GM23338 (cell line): ENCODE data around the gene GTF3C1. TPM values are rescaled to one million over a fixed set of nuclear protein-coding genes. Genes with fewer than 3 reads are reported as not detected.

ENCODE experiments used
- ATAC-seq: fragments of 200-7000 bp; cut with Tn5 transposase; 3 replicates; pipeline ENCODE4 v1.9.1; 2020
- DNase-seq: peaks from one replicate; pipeline ENCODE4 v3.0.0-alpha.2; 2015; ENCODE audit warnings: low spot score
- H2AFZ ChIP-seq: fragments of 200-600 bp; sonication (generic); 2 replicates; pipeline ENCODE4 v1.8.0; 2016; ENCODE audit warnings: antibody characterized with exemption, mild to moderate bottlenecking, moderate library complexity
- H3F3A ChIP-seq: fragments of 200-600 bp; sonication (generic); replicated peaks from 2 replicates; pipeline ENCODE4 v1.8.0; 2017; ENCODE audit warnings: antibody characterized with exemption, mixed run types, low read depth
- H3K27ac ChIP-seq: fragments of 200-600 bp; sonication (generic); 2 replicates; pipeline ENCODE4 v1.6.1; 2016; ENCODE audit warnings: low read depth
- H3K27me3 ChIP-seq: fragments of 200-600 bp; sonication (generic); 2 replicates; pipeline ENCODE4 v1.8.0; 2016; ENCODE audit warnings: mild to moderate bottlenecking, mixed run types, moderate library complexity; ENCODE audit not compliant: insufficient read depth
- H3K36me3 ChIP-seq: fragments of 200-600 bp; sonication (generic); 2 replicates; pipeline ENCODE4 v1.8.0; 2016; ENCODE audit warnings: mild to moderate bottlenecking; ENCODE audit not compliant: insufficient read depth
- H3K4me1 ChIP-seq: fragments of 200-600 bp; sonication (generic); 2 replicates; pipeline ENCODE4 v1.8.0; 2016; ENCODE audit warnings: mild to moderate bottlenecking, moderate library complexity; ENCODE audit not compliant: insufficient read depth
- H3K4me2 ChIP-seq: fragments of 200-600 bp; sonication (generic); 2 replicates; pipeline ENCODE4 v1.7.1; 2017; ENCODE audit warnings: mixed run types
- H3K4me3 ChIP-seq: fragments of 200-600 bp; sonication (generic); 2 replicates; pipeline ENCODE4 v1.6.1; 2016; ENCODE audit warnings: mixed run types
- H3K79me2 ChIP-seq: fragments of 200-600 bp; sonication (generic); replicated peaks from 2 replicates; pipeline ENCODE4 v1.8.0; 2017; ENCODE audit warnings: mild to moderate bottlenecking; ENCODE audit not compliant: insufficient read depth
- H3K9me2 ChIP-seq: fragments of 200-600 bp; sonication (generic); 2 replicates; pipeline ENCODE4 v1.8.0; 2017; ENCODE audit not compliant: insufficient read depth
- H4K20me1 ChIP-seq: fragments of 200-600 bp; sonication (generic); replicated peaks from 2 replicates; pipeline ENCODE4 v1.8.0; 2017; ENCODE audit warnings: mild to moderate bottlenecking; ENCODE audit not compliant: insufficient read depth
- H3K27ac Mint-ChIP-seq: 2 replicates; pipeline ENCODE4 v1.8.0; 2020; ENCODE audit warnings: inconsistent platforms, mild to moderate bottlenecking, moderate library complexity, mixed read lengths
- H3K27me3 Mint-ChIP-seq: 3 replicates; pipeline ENCODE4 v1.8.0; 2022; ENCODE audit warnings: low read depth, mild to moderate bottlenecking, moderate library complexity, mixed read lengths, inconsistent platforms; ENCODE audit not compliant: insufficient read depth, poor library complexity
- H3K36me3 Mint-ChIP-seq: 3 replicates; pipeline ENCODE4 v1.8.0; 2021; ENCODE audit warnings: low read depth, mild to moderate bottlenecking, inconsistent platforms, moderate library complexity, mixed read lengths
- H3K4me1 Mint-ChIP-seq: 3 replicates; pipeline ENCODE4 v1.8.0; 2020; ENCODE audit warnings: mild to moderate bottlenecking, inconsistent platforms, mixed read lengths
- H3K4me3 Mint-ChIP-seq: 3 replicates; pipeline ENCODE4 v1.8.0; 2021; ENCODE audit warnings: moderate library complexity, mild to moderate bottlenecking, inconsistent platforms, mixed read lengths
- H3K9me3 Mint-ChIP-seq: 3 replicates; pipeline ENCODE4 v1.8.0; 2020; ENCODE audit warnings: moderate library complexity, mild to moderate bottlenecking, inconsistent platforms, mixed read lengths
- CREB1 ChIP-seq: fragments of 250-450 bp; sonication (Bioruptor Pico); IDR thresholded peaks from 2 replicates; pipeline ENCODE4 v1.5.0; 2020; ENCODE audit warnings: low read depth, mild to moderate bottlenecking, moderate library complexity
- EZH2phosphoT487 ChIP-seq: fragments of 200-600 bp; sonication (generic); IDR thresholded peaks from one replicate; pipeline ENCODE4 v1.8.1; 2018; ENCODE audit warnings: antibody characterized with exemption; ENCODE audit not compliant: unreplicated experiment
- JUNB ChIP-seq: IDR thresholded peaks from one replicate; pipeline ENCODE4 v1.6.1; 2016; ENCODE audit warnings: antibody characterized with exemption; ENCODE audit not compliant: unreplicated experiment
- STAT1 ChIP-seq: IDR thresholded peaks from one replicate; pipeline ENCODE4 v1.6.1; 2016; ENCODE audit warnings: antibody characterized with exemption; ENCODE audit not compliant: unreplicated experiment
- ZNF114 ChIP-seq: fragments of 250-450 bp; sonication (Bioruptor Pico); IDR thresholded peaks from 2 replicates; pipeline ENCODE4 v1.5.0; 2020; ENCODE audit warnings: mild to moderate bottlenecking, moderate library complexity
- ZNF331 ChIP-seq: fragments of 250-450 bp; sonication (Bioruptor Pico); IDR thresholded peaks from 2 replicates; pipeline ENCODE4 v1.5.0; 2020; ENCODE audit warnings: low read depth, mild to moderate bottlenecking, moderate library complexity
- polyA plus RNA-seq: library from polyadenylated mRNA; unstranded; fragments of >200 nt; fragmentation: Nextera tagmentation; extraction: Ambion mirVana; gene quantifications from 2 replicates; pipeline ENCODE4 v1.2.1, GENCODE V29; 2016
- total RNA-seq: library from RNA; depleted of rRNA; stranded (reverse); fragments of >200 nt; shearing (Covaris generic); gene quantifications from 2 replicates; pipeline ENCODE4 v1.2.3, GENCODE V29; 2014
- TF ChIP-seq, protein P1 (sequence below): fragments of 250-450 bp; sonication (Bioruptor Pico); IDR thresholded peaks from 2 replicates; pipeline ENCODE4 v1.5.0; 2020; ENCODE audit warnings: mild to moderate bottlenecking, moderate library complexity
- TF ChIP-seq, protein P2 (sequence below): IDR thresholded peaks from 2 replicates; pipeline ENCODE4 v1.6.1; 2016; ENCODE audit warnings: antibody characterized with exemption

GTF3C1 gene
- total and polyA plus RNA-seq, 2 experiments from 2014 or later, result 78.5 to 138 TPM

DNA sequence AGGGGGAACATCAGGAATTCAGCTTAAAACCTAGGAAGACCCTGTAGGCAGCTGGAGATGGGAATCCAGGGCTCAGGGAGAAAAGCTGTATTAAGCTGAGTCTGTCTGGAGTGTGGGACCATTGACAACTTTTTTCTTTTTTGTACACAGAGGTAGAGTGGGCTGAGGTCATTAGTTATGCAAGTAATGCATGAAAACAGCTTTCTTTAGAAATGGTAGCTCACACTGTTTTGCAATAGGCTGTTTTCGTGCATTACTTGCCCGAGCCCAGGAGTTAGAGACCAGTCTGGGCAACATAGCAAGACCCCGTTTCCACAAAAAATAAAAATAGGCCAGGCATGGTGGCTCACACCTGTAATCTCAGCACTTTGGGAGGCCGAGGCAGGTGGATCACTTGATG, 46.7 kb upstream of the GTF3C1 start (continued):
- TF ChIP-seq, protein P1, sequence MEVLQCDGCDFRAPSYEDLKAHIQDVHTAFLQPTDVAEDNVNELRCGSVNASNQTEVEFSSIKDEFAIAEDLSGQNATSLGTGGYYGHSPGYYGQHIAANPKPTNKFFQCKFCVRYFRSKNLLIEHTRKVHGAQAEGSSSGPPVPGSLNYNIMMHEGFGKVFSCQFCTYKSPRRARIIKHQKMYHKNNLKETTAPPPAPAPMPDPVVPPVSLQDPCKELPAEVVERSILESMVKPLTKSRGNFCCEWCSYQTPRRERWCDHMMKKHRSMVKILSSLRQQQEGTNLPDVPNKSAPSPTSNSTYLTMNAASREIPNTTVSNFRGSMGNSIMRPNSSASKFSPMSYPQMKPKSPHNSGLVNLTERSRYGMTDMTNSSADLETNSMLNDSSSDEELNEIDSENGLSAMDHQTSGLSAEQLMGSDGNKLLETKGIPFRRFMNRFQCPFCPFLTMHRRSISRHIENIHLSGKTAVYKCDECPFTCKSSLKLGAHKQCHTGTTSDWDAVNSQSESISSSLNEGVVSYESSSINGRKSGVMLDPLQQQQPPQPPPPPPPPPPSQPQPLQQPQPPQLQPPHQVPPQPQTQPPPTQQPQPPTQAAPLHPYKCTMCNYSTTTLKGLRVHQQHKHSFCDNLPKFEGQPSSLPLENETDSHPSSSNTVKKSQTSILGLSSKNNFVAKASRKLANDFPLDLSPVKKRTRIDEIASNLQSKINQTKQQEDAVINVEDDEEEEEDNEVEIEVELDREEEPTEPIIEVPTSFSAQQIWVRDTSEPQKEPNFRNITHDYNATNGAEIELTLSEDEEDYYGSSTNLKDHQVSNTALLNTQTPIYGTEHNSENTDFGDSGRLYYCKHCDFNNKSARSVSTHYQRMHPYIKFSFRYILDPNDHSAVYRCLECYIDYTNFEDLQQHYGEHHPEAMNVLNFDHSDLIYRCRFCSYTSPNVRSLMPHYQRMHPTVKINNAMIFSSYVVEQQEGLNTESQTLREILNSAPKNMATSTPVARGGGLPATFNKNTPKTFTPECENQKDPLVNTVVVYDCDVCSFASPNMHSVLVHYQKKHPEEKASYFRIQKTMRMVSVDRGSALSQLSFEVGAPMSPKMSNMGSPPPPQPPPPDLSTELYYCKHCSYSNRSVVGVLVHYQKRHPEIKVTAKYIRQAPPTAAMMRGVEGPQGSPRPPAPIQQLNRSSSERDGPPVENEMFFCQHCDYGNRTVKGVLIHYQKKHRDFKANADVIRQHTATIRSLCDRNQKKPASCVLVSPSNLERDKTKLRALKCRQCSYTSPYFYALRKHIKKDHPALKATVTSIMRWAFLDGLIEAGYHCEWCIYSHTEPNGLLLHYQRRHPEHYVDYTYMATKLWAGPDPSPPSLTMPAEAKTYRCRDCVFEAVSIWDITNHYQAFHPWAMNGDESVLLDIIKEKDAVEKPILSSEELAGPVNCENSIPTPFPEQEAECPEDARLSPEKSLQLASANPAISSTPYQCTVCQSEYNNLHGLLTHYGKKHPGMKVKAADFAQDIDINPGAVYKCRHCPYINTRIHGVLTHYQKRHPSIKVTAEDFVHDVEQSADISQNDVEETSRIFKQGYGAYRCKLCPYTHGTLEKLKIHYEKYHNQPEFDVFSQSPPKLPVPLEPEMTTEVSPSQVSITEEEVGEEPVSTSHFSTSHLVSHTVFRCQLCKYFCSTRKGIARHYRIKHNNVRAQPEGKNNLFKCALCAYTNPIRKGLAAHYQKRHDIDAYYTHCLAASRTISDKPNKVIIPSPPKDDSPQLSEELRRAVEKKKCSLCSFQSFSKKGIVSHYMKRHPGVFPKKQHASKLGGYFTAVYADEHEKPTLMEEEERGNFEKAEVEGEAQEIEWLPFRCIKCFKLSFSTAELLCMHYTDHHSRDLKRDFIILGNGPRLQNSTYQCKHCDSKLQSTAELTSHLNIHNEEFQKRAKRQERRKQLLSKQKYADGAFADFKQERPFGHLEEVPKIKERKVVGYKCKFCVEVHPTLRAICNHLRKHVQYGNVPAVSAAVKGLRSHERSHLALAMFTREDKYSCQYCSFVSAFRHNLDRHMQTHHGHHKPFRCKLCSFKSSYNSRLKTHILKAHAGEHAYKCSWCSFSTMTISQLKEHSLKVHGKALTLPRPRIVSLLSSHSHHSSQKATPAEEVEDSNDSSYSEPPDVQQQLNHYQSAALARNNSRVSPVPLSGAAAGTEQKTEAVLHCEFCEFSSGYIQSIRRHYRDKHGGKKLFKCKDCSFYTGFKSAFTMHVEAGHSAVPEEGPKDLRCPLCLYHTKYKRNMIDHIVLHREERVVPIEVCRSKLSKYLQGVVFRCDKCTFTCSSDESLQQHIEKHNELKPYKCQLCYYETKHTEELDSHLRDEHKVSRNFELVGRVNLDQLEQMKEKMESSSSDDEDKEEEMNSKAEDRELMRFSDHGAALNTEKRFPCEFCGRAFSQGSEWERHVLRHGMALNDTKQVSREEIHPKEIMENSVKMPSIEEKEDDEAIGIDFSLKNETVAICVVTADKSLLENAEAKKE (CRISPR knock-in tag), result no peak

DNA sequence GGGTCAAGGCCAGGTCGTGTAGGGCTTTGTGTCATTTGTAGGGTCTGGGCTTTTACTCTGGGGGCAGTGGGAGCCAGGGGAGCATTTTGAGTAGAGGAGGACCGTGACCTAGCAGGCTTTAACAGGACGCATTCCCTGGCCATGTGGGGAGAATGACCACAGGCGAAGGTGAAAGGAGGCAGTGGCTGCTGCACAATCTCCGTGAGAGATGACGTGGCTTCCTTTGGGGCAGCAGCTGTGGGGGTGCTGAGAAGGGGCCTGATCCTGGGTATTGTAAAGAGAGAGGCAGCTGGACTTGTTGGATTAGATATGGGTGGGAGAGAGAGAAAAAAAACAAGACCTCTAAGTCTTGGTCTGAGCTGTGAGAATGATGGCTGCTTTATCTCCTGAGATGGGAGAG, 46.3 kb upstream of the GTF3C1 start:
- H3K27ac ChIP-seq, result no peak overlapping the region
- H3K4me1 ChIP-seq, result peaks cover 16% of the 10 kb centered on the region
- DNase-seq, result no peak
- Mint-ChIP-seq H3K36me3 (no peaks in the 10 kb centered on the region; the same call in 2 of the 3 replicates), H3K9me3 (no peaks in the 10 kb centered on the region), H3K27me3 (peaks cover 11% of the 10 kb centered on the region), H3K4me1 (peaks cover 24% of the 10 kb centered on the region), H3K4me3 (no peak overlapping the region), H3K27ac (no peak overlapping the region)
- no peak overlapping the region for H3K4me3 ChIP-seq
- no peaks in the 10 kb centered on the region for H3K27me3 ChIP-seq
- H4K20me1 ChIP-seq, result 0 out of 2 replicates have a peak, but pooled peaks cover 4% of the 10 kb centered on the region
- no peaks in the 10 kb centered on the region for H3K9me2 ChIP-seq
- H3F3A ChIP-seq, result no peaks in the 10 kb centered on the region
- no peak overlapping the region for H3K4me2 ChIP-seq
- ATAC-seq, result no peak
- H3K36me3 ChIP-seq, result no peaks in the 10 kb centered on the region
- H3K79me2 ChIP-seq, result no peaks in the 10 kb centered on the region
- H2AFZ ChIP-seq, result no peak overlapping the region
- TF ChIP-seq ZNF114, result no peak
- no peak for TF ChIP-seq ZNF331
- TF ChIP-seq STAT1, result no peak
- no peak for TF ChIP-seq EZH2phosphoT487
- TF ChIP-seq, protein P2, sequence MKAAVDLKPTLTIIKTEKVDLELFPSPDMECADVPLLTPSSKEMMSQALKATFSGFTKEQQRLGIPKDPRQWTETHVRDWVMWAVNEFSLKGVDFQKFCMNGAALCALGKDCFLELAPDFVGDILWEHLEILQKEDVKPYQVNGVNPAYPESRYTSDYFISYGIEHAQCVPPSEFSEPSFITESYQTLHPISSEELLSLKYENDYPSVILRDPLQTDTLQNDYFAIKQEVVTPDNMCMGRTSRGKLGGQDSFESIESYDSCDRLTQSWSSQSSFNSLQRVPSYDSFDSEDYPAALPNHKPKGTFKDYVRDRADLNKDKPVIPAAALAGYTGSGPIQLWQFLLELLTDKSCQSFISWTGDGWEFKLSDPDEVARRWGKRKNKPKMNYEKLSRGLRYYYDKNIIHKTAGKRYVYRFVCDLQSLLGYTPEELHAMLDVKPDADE, result no peak
- TF ChIP-seq CREB1 (CRISPR knock-in tag), result no peak
- TF ChIP-seq, protein P1 (CRISPR knock-in tag), result no peak
- TF ChIP-seq JUNB, result no peak
